Smooth muscle cell (in vitro differentiated cells): ENCODE data around the gene PTPN4. TPM values are rescaled to one million over a fixed set of nuclear protein-coding genes. Genes with fewer than 3 reads are reported as not detected.

Source experiments
- DNase-seq: peaks from one replicate; lab custom pipeline; 2025; ENCODE audit not compliant: unreplicated experiment; lab: John Stamatoyannopoulos, UW
- H2AFZ ChIP-seq: fragments of 200-600 bp; sonication (generic); 2 replicates; pipeline ENCODE4 v1.6.0; 2016; ENCODE audit warnings: antibody characterized with exemption, low read depth, mild to moderate bottlenecking
- H3F3A ChIP-seq: fragments of 200-600 bp; sonication (generic); 2 replicates; pipeline ENCODE4 v1.6.0; 2017; ENCODE audit warnings: antibody characterized with exemption, low read depth
- H3K27ac ChIP-seq: fragments of 200-600 bp; sonication (generic); 2 replicates; pipeline ENCODE4 v1.5.1; 2016; ENCODE audit warnings: low read depth, mild to moderate bottlenecking
- H3K27me3 ChIP-seq: fragments of 200-600 bp; sonication (generic); 2 replicates; pipeline ENCODE4 v1.6.1; 2016; ENCODE audit warnings: low read depth, mild to moderate bottlenecking
- H3K36me3 ChIP-seq: fragments of 200-600 bp; sonication (generic); 2 replicates; pipeline ENCODE4 v1.5.1; 2016; ENCODE audit warnings: low read depth
- H3K4me1 ChIP-seq: fragments of 200-600 bp; sonication (generic); 2 replicates; pipeline ENCODE4 v1.5.1; 2016; ENCODE audit warnings: low read depth
- H3K4me2 ChIP-seq: fragments of 200-600 bp; sonication (generic); 2 replicates; pipeline ENCODE4 v1.6.0; 2016; ENCODE audit warnings: mild to moderate bottlenecking
- H3K4me3 ChIP-seq: fragments of 200-600 bp; sonication (generic); 2 replicates; pipeline ENCODE4 v1.5.1; 2016; ENCODE audit warnings: mild to moderate bottlenecking
- H3K79me2 ChIP-seq: fragments of 200-600 bp; sonication (generic); 2 replicates; pipeline ENCODE4 v1.6.0; 2016; ENCODE audit warnings: low read depth, mild to moderate bottlenecking
- H3K9ac ChIP-seq: fragments of 200-600 bp; sonication (generic); 2 replicates; pipeline ENCODE4 v1.6.0; 2016; ENCODE audit warnings: low read depth
- H3K9me3 ChIP-seq: fragments of 200-600 bp; sonication (generic); replicated peaks from 2 replicates; pipeline ENCODE4 v1.5.1; 2016; ENCODE audit warnings: low read depth
- H4K20me1 ChIP-seq: fragments of 200-600 bp; sonication (generic); 2 replicates; pipeline ENCODE4 v1.6.0; 2016; ENCODE audit warnings: low read depth
- WGBS: methylation state at CpG from one replicate; pipeline ENCODE4 v1.1.7; 2016; ENCODE audit warnings: low lambda C conversion rate; 5-methylcytosine and 5-hydroxymethylcytosine counted together
- polyA plus RNA-seq: library from polyadenylated mRNA; unstranded; fragments of >200 nt; fragmentation: Nextera tagmentation; extraction: Ambion mirVana; gene quantifications from 2 replicates; pipeline ENCODE4 v1.2.1, GENCODE V29; 2016
- total RNA-seq: library from RNA; depleted of rRNA; stranded (reverse); fragments of >200 nt; gene quantifications from 2 replicates; pipeline ENCODE4 v1.2.3, GENCODE V29; 2014
- TF ChIP-seq, protein P1 (sequence below): fragments of 200-600 bp; sonication (generic); IDR thresholded peaks from 2 replicates; pipeline ENCODE4 v1.5.1; 2017; ENCODE audit warnings: borderline replicate concordance, mild to moderate bottlenecking, antibody characterized with exemption; ENCODE audit not compliant: insufficient read depth, poor library complexity, severe bottlenecking

Gene PTPN4
- total and polyA plus RNA-seq, 2 experiments from 2014 or later, result 9.7 to 26.2 TPM

DNA sequence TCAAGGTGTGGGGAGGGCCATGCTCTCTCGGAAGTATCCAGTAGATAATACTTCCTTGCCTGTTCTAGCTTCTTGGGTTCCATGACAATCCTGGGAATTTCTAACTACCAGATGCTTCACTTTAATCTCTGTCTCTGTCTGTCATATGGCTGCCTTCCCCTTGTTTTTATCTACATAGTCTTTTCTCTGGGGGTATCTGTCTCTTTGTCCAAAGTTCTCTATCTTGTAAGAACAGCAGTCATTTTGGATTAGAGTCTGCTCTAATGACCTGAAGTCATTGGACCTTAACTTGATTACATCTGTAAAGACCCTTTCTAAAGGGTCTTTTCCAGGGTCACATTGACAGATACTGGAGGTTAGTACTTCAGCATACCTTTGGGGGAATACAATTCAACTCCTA lies 241.7 kb downstream of the PTPN4 start:
- no peaks in the 10 kb centered on the region for H3F3A ChIP-seq
- no peak overlapping the region for H3K4me2 ChIP-seq
- no peaks in the 10 kb centered on the region for H3K4me1 ChIP-seq
- TF ChIP-seq, protein P1, sequence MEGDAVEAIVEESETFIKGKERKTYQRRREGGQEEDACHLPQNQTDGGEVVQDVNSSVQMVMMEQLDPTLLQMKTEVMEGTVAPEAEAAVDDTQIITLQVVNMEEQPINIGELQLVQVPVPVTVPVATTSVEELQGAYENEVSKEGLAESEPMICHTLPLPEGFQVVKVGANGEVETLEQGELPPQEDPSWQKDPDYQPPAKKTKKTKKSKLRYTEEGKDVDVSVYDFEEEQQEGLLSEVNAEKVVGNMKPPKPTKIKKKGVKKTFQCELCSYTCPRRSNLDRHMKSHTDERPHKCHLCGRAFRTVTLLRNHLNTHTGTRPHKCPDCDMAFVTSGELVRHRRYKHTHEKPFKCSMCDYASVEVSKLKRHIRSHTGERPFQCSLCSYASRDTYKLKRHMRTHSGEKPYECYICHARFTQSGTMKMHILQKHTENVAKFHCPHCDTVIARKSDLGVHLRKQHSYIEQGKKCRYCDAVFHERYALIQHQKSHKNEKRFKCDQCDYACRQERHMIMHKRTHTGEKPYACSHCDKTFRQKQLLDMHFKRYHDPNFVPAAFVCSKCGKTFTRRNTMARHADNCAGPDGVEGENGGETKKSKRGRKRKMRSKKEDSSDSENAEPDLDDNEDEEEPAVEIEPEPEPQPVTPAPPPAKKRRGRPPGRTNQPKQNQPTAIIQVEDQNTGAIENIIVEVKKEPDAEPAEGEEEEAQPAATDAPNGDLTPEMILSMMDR, result no peak
- H3K9me3 ChIP-seq, result no peaks in the 10 kb centered on the region
- no peaks in the 10 kb centered on the region for H3K79me2 ChIP-seq
- no peaks in the 10 kb centered on the region for H3K27me3 ChIP-seq
- no peak overlapping the region for H2AFZ ChIP-seq
- no peak for DNase-seq
- WGBS, result 63% methylated on average over 1 of the region's 1 CpG
- H3K4me3 ChIP-seq, result no peak overlapping the region
- H3K27ac ChIP-seq, result no peak overlapping the region
- no peaks in the 10 kb centered on the region for H4K20me1 ChIP-seq
- no peaks in the 10 kb centered on the region for H3K36me3 ChIP-seq
- H3K9ac ChIP-seq, result no peak overlapping the region

DNA sequence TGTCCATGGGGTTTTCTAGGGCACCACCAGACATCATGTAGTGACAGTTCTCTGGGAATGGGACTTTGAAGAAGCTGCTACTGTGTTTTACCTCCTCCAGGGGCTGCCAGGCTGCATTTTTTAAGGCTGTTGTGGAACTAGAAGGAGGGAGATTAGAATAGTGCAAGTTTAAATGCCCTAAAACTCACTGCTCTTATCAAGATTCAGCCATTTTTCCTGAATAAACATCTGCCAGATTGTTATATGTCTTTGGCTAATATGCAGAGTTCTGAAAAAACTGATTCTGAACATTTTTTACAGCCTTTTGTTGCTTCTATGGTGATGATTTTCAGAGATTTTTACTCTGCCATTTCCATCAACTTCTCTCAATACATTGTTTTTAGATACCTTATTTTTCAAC lies 244.5 kb downstream of the PTPN4 start:
- H3K9ac ChIP-seq, result no peak overlapping the region
- H3K4me1 ChIP-seq, result no peaks in the 10 kb centered on the region
- no peaks in the 10 kb centered on the region for H3F3A ChIP-seq
- H3K27me3 ChIP-seq, result no peaks in the 10 kb centered on the region
- no peak for DNase-seq
- H3K9me3 ChIP-seq, result no peaks in the 10 kb centered on the region
- H3K79me2 ChIP-seq, result no peaks in the 10 kb centered on the region
- H3K4me2 ChIP-seq, result no peak overlapping the region
- no peaks in the 10 kb centered on the region for H4K20me1 ChIP-seq
- TF ChIP-seq, protein P1, result no peak
- H3K36me3 ChIP-seq, result no peaks in the 10 kb centered on the region
- no peak overlapping the region for H2AFZ ChIP-seq
- no peak overlapping the region for H3K4me3 ChIP-seq
- H3K27ac ChIP-seq, result no peak overlapping the region

DNA sequence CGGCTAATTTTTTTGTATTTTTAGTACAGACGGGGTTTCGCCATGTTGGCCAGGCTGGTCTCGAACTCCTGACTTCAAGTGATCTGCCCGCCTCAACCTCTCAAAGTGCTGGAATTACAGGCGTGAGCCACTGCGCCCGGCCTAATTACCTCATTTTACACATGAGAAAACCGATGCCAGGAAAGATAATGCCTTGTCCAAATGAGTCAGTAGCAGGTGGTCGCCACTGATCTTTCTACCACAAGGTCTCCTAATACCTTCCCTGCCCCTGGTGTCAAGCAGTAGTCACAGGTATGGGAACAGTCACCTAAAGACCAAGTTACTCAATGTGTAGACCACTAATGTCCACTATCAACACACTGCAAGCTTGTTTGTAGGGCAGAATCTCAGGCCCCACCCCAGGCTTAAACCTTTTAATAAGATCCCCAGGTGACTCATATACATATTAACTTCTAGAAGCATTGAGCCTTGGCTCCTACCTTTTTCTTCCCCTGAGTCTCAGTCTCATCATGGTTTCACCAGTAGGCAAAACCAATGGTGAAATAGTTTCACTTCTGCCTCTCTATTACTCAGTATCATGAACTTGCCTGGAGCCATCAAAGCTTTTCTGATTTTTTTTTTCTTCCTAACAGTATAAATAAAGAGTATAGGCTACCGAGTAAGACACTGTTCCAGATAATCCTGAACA lies 246.3 kb downstream of the PTPN4 start:
- Histone ChIP-seq H3K9me3 (no peaks in the 10 kb centered on the region), H3K36me3 (no peaks in the 10 kb centered on the region), H3K27ac (no peak overlapping the region), H3K4me1 (no peaks in the 10 kb centered on the region), H3K79me2 (no peaks in the 10 kb centered on the region), H4K20me1 (no peaks in the 10 kb centered on the region), H3K4me2 (no peak overlapping the region), H2AFZ (no peak overlapping the region), H3F3A (no peaks in the 10 kb centered on the region), H3K27me3 (no peaks in the 10 kb centered on the region), H3K9ac (no peak overlapping the region), H3K4me3 (no peak overlapping the region)
- TF ChIP-seq, protein P1, result no peak
- DNase-seq, result no peak
- WGBS, result 97% methylated on average over 11 of the region's 11 CpGs

DNA sequence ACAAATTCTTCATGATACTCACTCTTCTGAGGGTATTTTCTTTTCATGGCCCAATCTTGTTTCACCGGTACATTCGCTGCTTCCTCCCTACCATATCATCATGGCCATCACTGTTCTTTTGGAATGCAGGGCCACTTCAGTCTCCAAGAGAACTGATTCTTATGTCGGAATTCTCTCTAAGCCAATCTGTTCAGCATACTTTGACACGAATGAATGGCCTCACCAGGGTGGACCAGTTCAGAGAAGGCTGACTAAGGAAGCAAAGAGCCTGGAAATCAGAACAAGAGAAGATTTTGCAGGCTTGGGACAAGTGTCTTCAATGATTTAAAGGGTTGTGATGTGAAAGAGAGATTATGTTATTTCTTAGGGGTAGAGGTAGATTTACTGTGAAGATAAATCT lies 248.1 kb downstream of the PTPN4 start:
- H3K27me3 ChIP-seq, result no peaks in the 10 kb centered on the region
- TF ChIP-seq, protein P1, result no peak
- H3K79me2 ChIP-seq, result no peaks in the 10 kb centered on the region
- H3K27ac ChIP-seq, result no peak overlapping the region
- H3K4me1 ChIP-seq, result peaks cover 4% of the 10 kb centered on the region
- H3K4me3 ChIP-seq, result no peak overlapping the region
- DNase-seq, result no peak
- no peak overlapping the region for H3K9ac ChIP-seq
- H2AFZ ChIP-seq, result no peak overlapping the region
- no peak overlapping the region for H3K4me2 ChIP-seq
- H4K20me1 ChIP-seq, result no peaks in the 10 kb centered on the region
- no peaks in the 10 kb centered on the region for H3K9me3 ChIP-seq
- no peaks in the 10 kb centered on the region for H3K36me3 ChIP-seq
- no peaks in the 10 kb centered on the region for H3F3A ChIP-seq
- 86% methylated on average over 4 of the region's 4 CpGs for WGBS
